A673 (cell line): ENCODE measurements around the gene FKBP2. TPM values are rescaled to one million over a fixed set of nuclear protein-coding genes. Genes with fewer than 3 reads are reported as not detected.

ENCODE experiments used
- BruUV-seq: library from RNA; stranded (reverse); fragments of 400-500 nt; replicated peaks from 2 replicates; lab custom pipeline; 2021; lab: Mats Ljungman, UMichigan
- CTCF ChIA-PET: fragments of 300-600 bp; sonication (Branson Sonifier 250); formaldehyde crosslinking; loops from one replicate; lab custom pipeline; 2022; ENCODE audit warnings: antibody characterized with exemption; lab: Charles Lee
- POLR2A ChIA-PET: fragments of 300-600 bp; sonication (Branson Sonifier 250); formaldehyde crosslinking; loops from one replicate; lab custom pipeline; 2022; ENCODE audit warnings: antibody characterized with exemption; ENCODE audit not compliant: low non-redundant PET; lab: Charles Lee
- DNase-seq: peaks from one replicate; pipeline ENCODE4 v3.0.0-alpha.2; 2015; ENCODE audit warnings: low spot score
- H3K27ac ChIP-seq: fragments of 200-600 bp; sonication (generic); 2 replicates; pipeline ENCODE4 v1.5.1; 2016; ENCODE audit warnings: mixed run types, low read depth, mild to moderate bottlenecking, mixed read lengths, antibody characterized with exemption, low read length; ENCODE audit not compliant: poor library complexity, severe bottlenecking
- H3K27me3 ChIP-seq: fragments of 200-600 bp; sonication (generic); replicated peaks from 2 replicates; pipeline ENCODE4 v1.6.1; 2017; ENCODE audit warnings: mixed run types, low read depth, mild to moderate bottlenecking, mixed read lengths, antibody characterized with exemption, low read length; ENCODE audit not compliant: insufficient read depth, poor library complexity
- H3K36me3 ChIP-seq: fragments of 200-600 bp; sonication (generic); 2 replicates; pipeline ENCODE4 v1.6.1; 2016; ENCODE audit warnings: mixed run types, mild to moderate bottlenecking, mixed read lengths, antibody characterized with exemption, low read length; ENCODE audit not compliant: insufficient read depth, poor library complexity, severe bottlenecking
- H3K4me1 ChIP-seq: fragments of 200-600 bp; sonication (generic); 2 replicates; pipeline ENCODE4 v1.6.1; 2017; ENCODE audit warnings: mixed run types, mild to moderate bottlenecking, mixed read lengths, antibody characterized with exemption, low read length; ENCODE audit not compliant: insufficient read depth, poor library complexity, severe bottlenecking
- H3K4me3 ChIP-seq: fragments of 200-600 bp; sonication (generic); 2 replicates; pipeline ENCODE4 v1.5.1; 2016; ENCODE audit warnings: low read depth, mixed run types, mild to moderate bottlenecking, mixed read lengths, low read length; ENCODE audit not compliant: poor library complexity, severe bottlenecking
- H3K9me3 ChIP-seq: fragments of 200-600 bp; sonication (generic); 2 replicates; pipeline ENCODE4 v1.6.1; 2016; ENCODE audit warnings: mixed run types, low read depth, mild to moderate bottlenecking, mixed read lengths, antibody characterized with exemption, low read length; ENCODE audit not compliant: poor library complexity, severe bottlenecking
- EZH2 ChIP-seq: fragments of 200-600 bp; sonication (generic); IDR thresholded peaks from 2 replicates; pipeline ENCODE4 v1.6.1; 2017; ENCODE audit warnings: borderline replicate concordance, low read depth, mild to moderate bottlenecking, mixed read lengths, antibody characterized with exemption, low read length; ENCODE audit not compliant: poor library complexity, severe bottlenecking
- intact Hi-C: fragments of 100-400 bp; cut with micrococcal nuclease; formaldehyde crosslinking; loops from one replicate; pipeline ENCODE4 v1.10.0; 2022; ENCODE audit not compliant: unreplicated experiment
- total RNA-seq: library from RNA; stranded (reverse); gene quantifications from 2 replicates; pipeline ENCODE4 v1.2.3, GENCODE V29; 2021
- TF ChIP-seq, protein P1 (sequence below): fragments of 300-800, 200-600 bp; sonication (generic); conservative IDR thresholded peaks from 2 replicates; pipeline ENCODE4 v1.5.1; 2017; ENCODE audit warnings: low read depth, mild to moderate bottlenecking, antibody characterized with exemption, low read length, moderate library complexity, mixed read lengths

The FKBP2 gene
- total RNA-seq, 1 experiment from 2014 or later = 57.5 TPM

DNA sequence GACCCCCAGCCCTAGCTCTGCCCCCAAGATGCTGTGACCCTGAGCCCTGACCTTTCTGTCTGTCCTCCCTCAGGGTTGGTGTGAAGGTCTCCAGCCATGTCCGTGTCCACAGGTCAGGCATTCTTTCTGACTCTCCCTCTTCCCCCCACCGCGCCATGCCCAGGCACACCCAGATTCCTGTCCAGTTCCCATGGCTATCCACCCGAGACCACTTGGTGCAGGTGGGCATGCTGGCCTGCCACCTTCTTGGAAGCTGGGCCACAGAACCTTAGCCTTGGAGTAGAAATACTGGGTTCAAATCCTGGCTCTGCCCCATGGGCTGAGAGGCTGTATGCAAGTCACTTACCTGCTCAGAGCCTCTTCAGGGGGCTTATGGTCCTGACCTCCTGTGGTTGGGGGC is 8.1 kb downstream of the FKBP2 start:
- peaks cover 31% of the 10 kb centered on the region for H3K4me1 ChIP-seq
- intact Hi-C loops = loop anchor here (5.0 kb wide), 1 partner anchor 42 kb away; the partner anchor contains the start of gene FERMT3
- peaks cover 3% of the 10 kb centered on the region for H3K36me3 ChIP-seq
- BruUV-seq = no TSS peak
- no peak overlapping the region for H3K27ac ChIP-seq
- no peak overlapping the region for H3K4me3 ChIP-seq
- CTCF ChIA-PET = interaction anchor here (2.0 kb wide), 1 partner anchor 44 kb away, joined by 6 read pairs; no protein-coding TSS in a partner anchor
- POLR2A ChIA-PET = no interaction called here
- no peaks in the 10 kb centered on the region for H3K27me3 ChIP-seq
- TF ChIP-seq EZH2 = no peak
- TF ChIP-seq, protein P1, sequence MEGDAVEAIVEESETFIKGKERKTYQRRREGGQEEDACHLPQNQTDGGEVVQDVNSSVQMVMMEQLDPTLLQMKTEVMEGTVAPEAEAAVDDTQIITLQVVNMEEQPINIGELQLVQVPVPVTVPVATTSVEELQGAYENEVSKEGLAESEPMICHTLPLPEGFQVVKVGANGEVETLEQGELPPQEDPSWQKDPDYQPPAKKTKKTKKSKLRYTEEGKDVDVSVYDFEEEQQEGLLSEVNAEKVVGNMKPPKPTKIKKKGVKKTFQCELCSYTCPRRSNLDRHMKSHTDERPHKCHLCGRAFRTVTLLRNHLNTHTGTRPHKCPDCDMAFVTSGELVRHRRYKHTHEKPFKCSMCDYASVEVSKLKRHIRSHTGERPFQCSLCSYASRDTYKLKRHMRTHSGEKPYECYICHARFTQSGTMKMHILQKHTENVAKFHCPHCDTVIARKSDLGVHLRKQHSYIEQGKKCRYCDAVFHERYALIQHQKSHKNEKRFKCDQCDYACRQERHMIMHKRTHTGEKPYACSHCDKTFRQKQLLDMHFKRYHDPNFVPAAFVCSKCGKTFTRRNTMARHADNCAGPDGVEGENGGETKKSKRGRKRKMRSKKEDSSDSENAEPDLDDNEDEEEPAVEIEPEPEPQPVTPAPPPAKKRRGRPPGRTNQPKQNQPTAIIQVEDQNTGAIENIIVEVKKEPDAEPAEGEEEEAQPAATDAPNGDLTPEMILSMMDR = no peak
- no peaks in the 10 kb centered on the region for H3K9me3 ChIP-seq
- DNase-seq = no peak

DNA sequence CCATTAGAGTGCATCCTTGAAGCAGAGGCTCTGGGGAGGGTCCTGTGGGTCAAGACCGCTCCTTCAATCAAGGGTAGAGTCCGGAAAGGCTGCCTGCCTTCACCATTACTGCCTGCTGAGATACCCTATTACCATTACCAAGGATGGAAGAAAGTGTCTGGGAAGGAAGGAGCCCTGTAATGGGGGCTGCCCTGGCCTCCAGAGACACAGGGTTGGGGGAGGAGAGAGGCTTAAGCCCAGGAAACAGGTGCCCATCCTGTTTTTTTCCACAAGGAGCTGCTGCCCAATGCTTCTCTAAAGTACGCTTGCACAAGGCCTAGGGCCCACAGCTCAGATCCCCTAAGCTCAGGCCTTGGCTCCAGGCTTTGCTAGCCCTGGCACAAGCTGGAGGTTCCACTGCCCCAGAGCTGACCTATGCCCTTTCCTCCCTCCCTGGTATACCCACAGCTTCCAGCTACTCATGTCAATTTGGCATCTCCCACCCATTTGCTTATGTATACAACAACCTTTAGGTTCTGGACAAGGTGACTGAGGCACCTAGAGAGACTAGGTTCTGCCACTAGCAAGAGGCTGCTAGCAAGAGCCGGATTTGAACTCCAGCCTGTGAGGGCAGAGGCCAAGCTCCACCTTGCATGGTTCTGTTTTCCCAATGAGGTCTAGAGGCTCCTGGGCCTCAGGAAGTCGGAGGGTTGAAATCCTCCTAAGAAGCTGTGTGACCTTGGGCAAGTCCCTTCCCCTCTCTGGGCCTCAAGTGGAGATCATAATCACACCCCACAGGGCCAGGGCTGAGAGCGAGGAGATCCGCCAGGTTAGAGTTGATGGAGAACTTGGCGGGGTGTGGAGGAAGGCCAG is 8.9 kb downstream of the FKBP2 start:
- POLR2A ChIA-PET = no interaction called here
- Histone ChIP-seq H3K4me1 (peaks cover 27% of the 10 kb centered on the region), H3K36me3 (peaks cover 7% of the 10 kb centered on the region), H3K27ac (no peak overlapping the region), H3K9me3 (no peaks in the 10 kb centered on the region), H3K27me3 (no peaks in the 10 kb centered on the region), H3K4me3 (no peak overlapping the region)
- TF ChIP-seq, protein P1 = no peak
- TF ChIP-seq EZH2 = no peak
- BruUV-seq = no TSS peak
- no peak for DNase-seq
- intact Hi-C loops = loop anchor here (5.0 kb wide), 1 partner anchor 42 kb away; the partner anchor contains the start of gene FERMT3
- CTCF ChIA-PET = interaction anchor here (1.1 to 2.0 kb wide), 2 partner anchors 45 to 105 kb away, joined by 4 to 6 read pairs; no protein-coding TSS in a partner anchor

DNA sequence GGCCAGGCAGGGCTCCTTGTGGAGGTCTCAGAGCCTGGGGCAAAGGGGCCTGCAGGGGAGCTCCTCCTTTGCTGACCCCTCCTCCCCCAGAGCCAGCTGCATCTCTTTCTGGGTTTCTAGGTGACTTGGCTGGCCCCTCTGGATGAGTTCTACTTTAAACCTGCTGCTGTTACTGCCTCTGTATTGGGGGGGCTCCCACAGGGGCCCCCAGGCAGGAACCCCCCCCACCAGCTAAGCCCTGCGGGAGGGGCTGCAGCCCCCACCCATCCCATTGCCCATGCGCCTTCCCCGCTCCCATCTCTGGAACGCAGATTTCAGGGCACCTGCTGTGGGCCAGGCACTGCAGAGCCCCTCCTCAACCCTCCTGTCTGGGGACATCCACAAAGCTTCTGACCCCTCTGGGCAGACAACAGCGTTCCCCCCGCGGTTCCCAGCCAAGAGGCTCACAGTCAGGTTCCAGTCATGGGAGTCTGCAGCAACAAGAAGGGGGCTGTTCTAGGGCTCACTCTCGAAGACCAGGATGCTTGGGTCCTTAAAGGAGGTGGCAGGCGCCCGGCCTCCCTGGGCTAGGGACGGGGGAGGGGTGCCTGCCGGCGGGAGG is 9.6 kb downstream of the FKBP2 start:
- CTCF ChIA-PET = interaction anchor here (1.1 kb wide), 1 partner anchor 104 kb away, joined by 4 read pairs; no protein-coding TSS in a partner anchor

More for the DNA sequence above, 9.6 kb downstream of the FKBP2 start:
- Histone ChIP-seq H3K27ac (peak overlapping the region; percentile 66), H3K36me3 (peaks cover 13% of the 10 kb centered on the region), H3K27me3 (no peaks in the 10 kb centered on the region), H3K4me1 (peaks cover 27% of the 10 kb centered on the region), H3K4me3 (peak overlapping the region; percentile 79), H3K9me3 (no peaks in the 10 kb centered on the region)
- POLR2A ChIA-PET = interaction anchor here (0.5 kb wide), 1 partner anchor 686 kb away, joined by 3 read pairs; no protein-coding TSS in a partner anchor
- TF ChIP-seq, protein P1 = no peak
- no peak for TF ChIP-seq EZH2
- DNase-seq = no peak
- intact Hi-C loops = no loop called here
- BruUV-seq = no TSS peak
